ENCODE data around the gene NFASC.

DNA sequence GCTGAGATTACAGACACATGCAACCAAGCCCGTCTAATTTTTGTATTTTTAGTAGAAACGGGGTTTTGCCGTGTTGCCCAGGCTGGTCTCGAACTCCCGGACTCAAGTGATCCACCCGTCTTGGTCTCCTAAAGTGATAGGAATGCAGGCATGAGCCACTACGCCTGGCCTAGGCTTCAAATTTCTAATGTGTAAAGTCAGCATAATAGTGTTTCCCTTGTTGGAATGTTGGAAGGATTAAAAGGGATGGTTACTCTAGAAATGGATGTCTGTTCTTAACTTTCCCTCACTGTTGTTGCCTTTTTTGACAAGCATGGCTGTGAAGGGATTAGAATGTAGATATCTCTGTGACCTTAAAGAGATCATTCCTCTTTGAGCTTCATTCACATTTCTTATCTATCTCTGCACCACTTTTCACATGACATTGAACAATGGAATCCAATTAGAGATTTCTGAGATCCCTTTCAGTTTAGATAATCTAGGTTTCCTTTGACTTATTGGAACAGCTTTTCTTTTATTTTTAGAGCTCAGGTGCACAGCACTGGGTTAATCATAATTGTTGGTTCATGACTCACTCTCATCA lies 33.7 kb downstream of the NFASC start:
- TF ChIP-seq EZH2phosphoT487 (IDR thresholded peaks at IDR 0.05; ENCODE audit: insufficient read depth, low read depth) (no peak), EZH2 (IDR thresholded peaks at IDR 0.05; ENCODE audit: insufficient read depth, poor library complexity, severe bottlenecking) (no peak)

Measured in GM23248 (cell line).